Tibial nerve (tissue), 4 donors: ENCODE measurements around the gene GDPD1.

Source experiments
- CTCF ChIP-seq, 5 experiments: fragments of 200-600 bp in 3 of 5; fragments of 450-650 bp in 2 of 5; sonication (generic) in 3 of 5; IDR thresholded peaks; one replicate each; pipeline ENCODE4 v1.5.1; 2016 to 2019; ENCODE audit warnings: antibody characterized with exemption in 5 of 5, mild to moderate bottlenecking in 3 of 5, moderate library complexity in 2 of 5
- EP300 ChIP-seq, 2 donors: sonication (generic); formaldehyde crosslinking; IDR thresholded peaks; one replicate each; pipeline ENCODE4 v1.6.1; 2017; ENCODE audit warnings: antibody characterized with exemption in 2 of 2, mild to moderate bottlenecking in 1 of 2
- POLR2A ChIP-seq, 2 donors: fragments of 450-650 bp; IDR thresholded peaks; one replicate each; pipeline ENCODE4 v1.6.1; 2017; ENCODE audit warnings: antibody characterized with exemption in 2 of 2, mild to moderate bottlenecking in 2 of 2, moderate library complexity in 2 of 2

GRCh38 chr17:59287452-59287851, 67.1 kb downstream of the GDPD1 start:
- TF ChIP-seq EP300 (IDR thresholded peaks at IDR 0.05) (peak; percentile 64 to 82), CTCF (IDR thresholded peaks at IDR 0.05) (no peak), POLR2A (IDR thresholded peaks at IDR 0.05) (no peak)
